ENCODE measurements around the gene CACNA2D3.

Gene CACNA2D3

DNA sequence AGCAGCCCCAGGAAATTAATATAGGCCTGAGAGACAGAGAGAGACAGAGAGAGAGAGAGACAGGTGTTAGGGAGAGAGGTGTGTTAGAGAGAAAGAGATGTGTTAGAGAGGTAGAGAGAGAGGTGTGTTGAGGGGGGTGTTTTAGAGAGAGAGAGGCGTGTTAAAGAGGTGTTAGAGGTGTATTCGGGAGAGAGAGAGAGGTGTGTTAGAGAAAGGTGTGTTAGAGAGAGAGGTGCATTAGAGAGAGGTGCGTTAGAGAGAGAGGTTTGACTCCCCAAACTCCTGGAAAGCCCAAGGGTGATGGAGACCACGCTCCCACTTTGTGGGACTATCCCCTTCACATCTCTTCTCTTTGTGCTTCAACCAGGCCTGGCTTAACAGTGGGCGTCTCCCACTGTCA lies 95.5 kb downstream of the CACNA2D3 start:
- DNase-seq (ENCODE audit: low spot score): no peak

GRCh38 chr3:54222316-54222715 lies 100.0 kb downstream of the CACNA2D3 start:
- no peak for DNase-seq (ENCODE audit: low spot score)

- no peak for DNase-seq (ENCODE audit: low spot score)
Observed at GRCh38 chr3:54223063-54223462, 100.7 kb downstream of the CACNA2D3 start.

DNA sequence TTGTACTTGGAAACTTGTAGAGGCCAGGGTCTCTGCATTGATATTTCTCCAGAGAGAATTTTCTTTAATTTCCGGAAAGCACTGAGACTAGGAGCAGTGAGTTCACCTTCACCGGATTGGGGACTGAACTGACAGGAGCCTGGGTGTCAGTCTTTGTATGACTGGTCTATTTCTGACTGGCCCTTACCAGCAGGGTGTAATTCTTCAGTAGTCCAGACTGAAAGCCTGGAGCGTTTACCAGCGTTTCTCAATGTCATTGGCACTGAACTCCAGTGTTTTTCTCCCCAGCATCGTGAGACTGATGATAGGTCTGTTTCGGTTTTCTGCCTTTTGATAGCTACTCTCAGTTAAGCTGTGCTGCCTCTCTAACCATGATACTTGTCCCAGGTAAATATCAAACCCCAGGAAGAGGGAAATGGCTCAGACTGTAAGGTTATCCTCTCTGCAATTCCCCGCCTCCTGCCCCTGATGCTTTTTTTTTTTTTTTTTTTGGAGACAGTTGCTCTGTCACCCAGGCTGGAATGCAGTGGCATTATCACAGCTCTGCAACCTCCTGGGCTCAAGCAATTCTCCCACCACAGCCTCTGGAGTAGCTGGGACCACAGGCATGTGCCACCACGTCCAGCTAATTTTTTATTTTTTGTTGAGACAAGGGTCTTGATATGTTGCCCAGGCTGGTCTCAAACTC lies 103.6 kb downstream of the CACNA2D3 start:
- no peak for DNase-seq (ENCODE audit: low spot score)

DNA sequence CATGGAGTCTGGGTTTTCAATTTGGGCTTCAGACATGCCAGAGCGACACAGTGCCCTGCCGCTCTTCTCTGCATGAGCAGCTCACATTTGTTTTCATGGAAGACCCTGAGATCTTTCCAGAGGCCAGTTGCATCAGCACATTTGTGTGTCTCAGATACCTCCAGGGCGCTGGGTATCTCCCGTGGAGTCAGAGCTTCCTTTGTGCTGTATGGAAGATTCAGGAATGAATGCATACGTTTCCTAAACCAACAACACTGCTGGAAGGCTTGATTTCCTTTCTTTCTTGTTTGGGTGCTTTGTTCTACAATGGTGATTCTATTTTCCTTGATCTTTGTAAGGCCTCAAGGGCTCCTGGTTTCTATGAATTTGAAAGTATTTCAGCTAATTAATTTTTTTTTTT lies 106.5 kb downstream of the CACNA2D3 start:
- no peak for DNase-seq (ENCODE audit: low spot score)

DNA sequence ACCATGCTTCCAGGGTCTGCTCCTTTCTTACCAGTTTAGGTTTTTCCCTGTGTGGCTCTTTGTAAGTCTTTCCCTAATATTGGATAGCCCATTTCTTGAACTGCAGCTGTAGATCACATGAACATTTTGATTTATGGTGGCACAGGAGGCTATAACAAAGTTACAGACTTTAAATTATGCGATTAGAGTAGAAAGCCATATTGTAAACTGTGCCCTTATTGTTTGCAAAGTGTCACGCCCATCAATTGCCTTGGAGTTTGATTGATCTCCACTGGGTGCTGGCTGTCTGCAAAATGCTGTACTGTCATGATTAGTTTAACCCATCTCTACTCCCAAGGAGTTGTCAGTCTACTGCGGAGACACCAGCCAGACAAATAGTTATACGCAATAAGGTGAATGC lies 110.3 kb downstream of the CACNA2D3 start:
- no peak for DNase-seq (ENCODE audit: low spot score)

- DNase-seq (ENCODE audit: low spot score): no peak
Observed at GRCh38 chr3:54235998-54236397, 113.6 kb downstream of the CACNA2D3 start.

DNA sequence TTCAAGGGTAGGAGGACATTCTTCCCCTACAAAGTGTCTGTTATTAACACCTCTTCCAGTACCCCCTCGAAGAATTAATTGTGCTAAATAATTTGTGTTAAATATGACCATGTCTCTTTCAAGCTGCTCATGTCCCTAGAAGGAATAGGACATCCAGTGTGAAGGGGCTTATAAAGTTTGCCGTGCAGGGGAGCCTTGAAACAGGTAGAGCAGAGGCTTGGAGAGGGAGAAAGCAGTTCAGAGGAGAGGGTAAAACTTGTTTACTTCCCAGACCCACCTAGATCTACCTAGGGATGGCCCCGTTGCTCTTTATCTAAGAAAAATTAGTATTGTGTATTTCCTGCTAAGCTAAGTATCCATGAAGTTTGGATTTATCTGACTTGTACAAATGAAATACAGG lies 114.8 kb downstream of the CACNA2D3 start:
- DNase-seq (ENCODE audit: low spot score): no peak

DNA sequence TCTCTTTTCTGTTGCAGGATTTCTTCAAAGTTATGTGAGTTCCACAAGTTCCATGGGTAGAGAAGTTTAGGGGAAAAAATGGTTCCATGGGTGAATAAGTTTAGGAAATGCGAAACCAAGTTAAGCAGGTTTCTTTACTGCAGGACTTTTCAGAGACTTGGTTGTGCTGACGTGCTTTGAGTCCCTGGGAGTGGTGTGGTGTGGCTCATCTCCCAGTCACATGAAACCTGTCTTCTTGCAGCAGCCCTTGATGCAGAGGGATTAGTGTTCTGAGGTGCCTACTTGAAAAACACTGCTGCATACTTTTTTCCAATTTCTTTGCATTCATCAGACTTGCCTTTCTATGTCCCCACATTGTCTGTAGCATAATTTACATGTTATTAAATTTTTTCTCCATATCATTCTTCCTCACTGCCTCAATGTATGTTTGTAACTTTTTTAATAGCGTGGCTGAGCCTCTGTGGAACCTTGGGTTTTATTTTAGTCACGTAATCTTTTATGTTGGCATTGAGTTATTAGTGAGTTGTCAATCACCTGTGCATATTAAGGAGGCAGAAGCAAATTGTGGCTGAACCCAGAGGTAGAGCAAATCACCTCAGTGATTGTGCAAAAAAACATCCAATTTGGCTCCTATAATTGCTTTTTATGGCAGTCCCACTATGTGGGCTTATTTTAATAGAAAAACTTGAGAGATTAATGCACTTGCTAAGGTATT lies 115.6 kb downstream of the CACNA2D3 start:
- DNase-seq (ENCODE audit: low spot score): no peak

DNA sequence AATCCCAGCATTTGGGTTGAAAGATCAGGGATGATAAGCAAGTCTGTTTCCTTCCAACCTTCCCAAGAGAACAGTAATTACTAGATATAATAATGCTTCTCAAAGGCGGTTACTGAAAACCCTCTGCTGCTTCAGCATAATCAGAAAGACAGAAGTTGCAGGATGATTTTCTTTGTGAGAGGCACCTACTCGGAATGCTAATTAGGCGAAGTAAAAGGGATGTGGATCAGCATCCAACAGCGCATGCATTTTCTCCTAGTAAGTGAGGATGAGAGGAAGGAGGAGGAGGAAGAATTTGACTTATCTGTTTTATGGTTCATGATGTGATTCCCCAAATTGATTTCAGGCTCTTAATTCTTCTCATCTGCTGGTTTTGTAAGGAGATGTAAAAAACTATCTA lies 118.0 kb downstream of the CACNA2D3 start:
- DNase-seq (ENCODE audit: low spot score): no peak

DNA sequence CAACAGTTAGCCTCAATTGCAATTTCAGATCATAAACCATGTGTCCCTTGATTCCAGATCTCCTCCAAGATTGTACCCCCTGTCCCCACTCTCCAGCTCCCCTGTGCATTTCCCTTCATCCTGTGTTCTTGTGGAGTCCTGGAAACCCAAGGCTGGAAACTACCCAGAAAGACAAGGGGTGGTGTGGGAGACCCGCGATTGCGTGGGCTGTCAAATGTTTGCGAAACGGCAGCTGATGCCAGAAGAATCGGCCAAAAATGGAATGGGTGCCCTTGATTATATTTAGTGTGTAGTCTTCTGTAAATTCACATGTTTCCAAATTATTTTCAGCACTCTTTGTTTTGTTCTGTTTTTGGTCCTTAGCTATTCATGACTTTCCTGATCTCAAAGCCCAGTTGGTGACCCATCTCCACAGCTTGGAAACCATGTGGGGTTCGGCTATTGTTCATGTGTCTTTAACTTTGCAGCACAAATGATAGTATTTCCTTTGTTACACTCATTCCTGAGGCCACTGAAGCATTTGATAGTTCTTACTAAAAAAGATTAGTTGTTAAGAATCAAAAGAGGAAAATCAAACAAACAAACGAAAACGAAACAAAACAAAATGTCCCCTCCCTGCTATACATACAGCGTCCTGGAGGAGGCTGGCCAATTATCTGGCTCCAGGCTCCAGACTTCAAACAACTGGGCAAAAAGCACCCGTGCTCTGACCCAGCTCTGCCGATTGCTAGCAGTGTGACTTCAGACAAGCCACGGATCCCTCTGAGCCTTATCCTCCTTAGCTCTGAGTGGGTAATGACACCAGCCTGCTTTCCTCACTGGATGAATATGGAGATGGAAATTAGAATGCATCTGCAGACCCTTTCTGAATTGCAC lies 120.9 kb downstream of the CACNA2D3 start:
- no peak for DNase-seq (ENCODE audit: low spot score)

GRCh38 chr3:54243960-54244682 lies 121.8 kb downstream of the CACNA2D3 start:
- DNase-seq (ENCODE audit: low spot score): no peak

- DNase-seq (ENCODE audit: low spot score): no peak
Observed at GRCh38 chr3:54251705-54252104, 129.4 kb downstream of the CACNA2D3 start.

GRCh38 chr3:54257125-54257720 lies 134.9 kb downstream of the CACNA2D3 start:
- DNase-seq (ENCODE audit: low spot score): no peak

DNA sequence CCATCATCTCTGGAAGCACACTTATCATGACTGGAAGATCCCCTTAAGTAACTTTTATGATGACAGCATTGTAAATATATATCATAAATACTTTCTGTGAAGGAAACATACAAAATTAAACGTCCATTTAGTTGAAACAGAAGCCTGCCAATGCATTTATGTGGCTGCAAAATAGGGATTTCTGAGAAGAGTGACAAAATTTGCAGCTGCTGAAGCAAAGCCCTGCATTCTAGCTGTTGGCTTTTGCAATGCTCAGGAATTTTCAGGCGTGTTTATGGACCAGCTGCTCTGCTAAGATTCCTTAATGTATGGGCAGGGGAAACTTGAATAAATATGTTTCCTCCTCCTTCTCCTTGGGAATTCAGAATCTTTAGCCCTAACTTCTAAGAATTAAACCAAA lies 137.3 kb downstream of the CACNA2D3 start:
- DNase-seq (ENCODE audit: low spot score): no peak

GRCh38 chr3:54261141-54261540 lies 138.8 kb downstream of the CACNA2D3 start:
- no peak for DNase-seq (ENCODE audit: low spot score)

DNA sequence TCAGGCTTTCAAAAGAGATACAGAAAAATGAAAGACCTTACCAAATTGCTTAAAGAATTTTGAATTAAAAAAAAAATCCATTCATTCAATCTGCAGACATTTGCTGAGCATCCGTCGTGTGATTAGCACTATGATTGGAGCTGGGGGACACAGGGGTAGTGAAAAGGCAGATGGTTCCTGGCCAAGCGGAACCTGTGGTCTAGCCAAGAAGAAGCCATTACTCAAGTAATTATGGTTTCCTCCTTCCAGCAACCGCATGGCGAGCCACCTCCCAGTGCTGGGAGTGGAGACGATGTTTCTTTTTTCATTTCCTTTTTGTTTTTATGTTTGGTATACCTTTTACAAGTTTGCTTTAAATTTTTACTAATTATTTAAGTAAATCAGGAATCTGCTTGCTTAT lies 140.2 kb downstream of the CACNA2D3 start:
- DNase-seq (ENCODE audit: low spot score): no peak

- no peak for DNase-seq (ENCODE audit: low spot score)
Observed at GRCh38 chr3:54262946-54263345, 140.6 kb downstream of the CACNA2D3 start.

GRCh38 chr3:54264050-54264449 lies 141.7 kb downstream of the CACNA2D3 start:
- DNase-seq (ENCODE audit: low spot score): no peak

DNA sequence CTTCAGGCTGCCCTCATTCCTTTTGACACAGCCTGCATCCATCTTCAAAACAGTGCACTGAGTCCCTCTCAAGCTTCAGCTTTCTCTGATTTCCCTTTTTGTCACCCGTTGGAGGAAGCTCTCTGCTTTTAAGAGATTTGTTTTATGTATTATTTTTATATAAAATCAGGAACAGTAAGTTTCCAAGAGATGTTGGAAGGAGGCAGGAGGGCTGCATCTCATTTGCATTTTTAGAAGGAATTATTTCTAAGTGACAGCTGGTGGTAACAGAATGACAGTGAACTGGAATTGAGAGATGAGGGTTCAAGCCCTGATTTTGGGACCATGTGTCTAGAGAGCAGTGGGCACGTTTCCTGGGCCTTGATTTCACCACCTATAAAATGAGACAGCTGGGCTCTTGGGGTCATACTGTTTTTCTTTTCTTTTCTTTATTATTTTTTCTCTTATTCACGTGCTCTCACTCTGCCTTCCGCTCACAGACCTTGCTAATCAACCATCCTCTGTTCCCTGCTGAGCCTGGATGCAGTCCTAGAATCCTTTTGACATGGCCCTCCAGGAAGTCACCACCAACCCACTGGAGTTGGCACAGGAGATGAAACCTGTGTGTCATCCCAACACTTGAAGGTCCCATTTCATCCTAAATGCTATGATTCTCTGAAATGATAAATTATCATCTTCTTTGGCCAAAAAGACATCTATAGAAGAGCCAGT lies 148.6 kb downstream of the CACNA2D3 start:
- DNase-seq (ENCODE audit: low spot score): no peak

DNA sequence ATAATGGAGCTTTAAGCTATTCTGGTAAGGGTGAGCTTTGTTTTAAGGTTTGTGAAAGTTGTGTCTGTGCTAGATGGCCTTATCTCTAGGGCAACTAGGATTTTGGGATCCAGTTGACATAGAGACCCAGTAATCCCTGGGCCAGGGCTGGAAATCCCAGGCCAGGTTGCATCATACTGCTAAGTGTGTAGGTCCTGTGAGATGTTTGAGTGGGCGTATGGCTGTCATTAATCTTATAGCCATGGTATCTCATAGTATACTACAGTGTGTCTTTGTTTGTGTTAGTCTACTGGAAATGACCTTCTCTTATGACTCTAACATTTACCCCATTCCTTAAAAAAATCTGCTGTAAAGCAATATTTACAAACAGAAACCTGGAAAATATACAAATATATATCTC lies 151.4 kb downstream of the CACNA2D3 start:
- no peak for DNase-seq (ENCODE audit: low spot score)
